ENCODE results near the gene VPS4B. TPM values are rescaled to one million over a fixed set of nuclear protein-coding genes. Genes with fewer than 3 reads are reported as not detected.
"Not testable (repeated sequence)": the region's sequence is repeated elsewhere in the genome, so short reads cannot be mapped to it uniquely, and the experiment has no call there.

VPS4B gene
- polyA plus RNA-seq (2013, experiment 1 of 2; ENCODE audit: insufficient read length): 32.2 TPM
- 32.1 TPM for polyA plus RNA-seq (2013, experiment 2 of 2; ENCODE audit: insufficient read length)

GRCh38 chr18:63422087-63422863 lies at the start of gene VPS4B:
VPS4B (minus strand) TSS chr18:63422476; CDS start chr18:63422259, 217 bp downstream.
- peak; percentile 100 for DNase-seq

DNA sequence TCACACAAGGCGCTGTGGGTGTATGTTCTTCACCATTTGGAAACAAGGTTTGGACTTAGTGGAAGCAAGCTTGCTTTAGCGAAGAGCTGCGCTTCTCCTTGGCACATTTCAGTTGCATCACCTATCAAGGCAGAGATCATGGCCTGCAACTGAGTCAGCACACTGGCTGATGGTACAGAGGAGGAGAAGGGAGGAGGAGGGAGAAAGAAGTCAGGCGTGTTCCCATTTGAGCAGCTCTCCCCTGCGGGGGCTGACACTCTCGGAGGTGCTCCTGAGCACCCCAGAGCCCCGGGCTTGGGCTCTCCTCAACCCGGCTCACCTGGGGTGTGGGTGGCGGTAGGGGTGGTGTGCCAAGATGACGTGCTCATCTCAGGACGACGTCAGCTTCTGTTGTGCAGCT lies 48.5 kb upstream of the VPS4B start:
- DNase-seq: no peak

DNA sequence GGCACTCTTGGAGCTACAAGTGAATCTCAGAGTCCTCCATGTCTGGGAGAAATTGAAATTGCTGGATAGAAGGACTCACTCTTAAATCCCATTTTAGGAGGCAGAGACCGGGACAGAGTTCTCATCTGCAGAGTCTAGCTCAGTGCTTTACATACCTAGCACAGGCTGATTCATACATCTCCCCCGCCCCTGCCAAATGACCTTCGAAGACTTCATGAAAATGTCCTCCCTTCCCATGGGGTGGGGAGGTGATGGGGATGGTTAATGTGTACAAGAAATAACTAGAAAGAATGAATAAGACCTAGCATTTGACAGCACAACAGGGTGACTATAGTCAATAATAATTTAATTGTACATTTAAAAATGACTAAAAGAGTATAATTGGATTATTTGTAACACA lies 46.3 kb upstream of the VPS4B start:
- no peak for DNase-seq

- DNase-seq: no peak
These were observed 45.4 kb upstream of the VPS4B start for GRCh38 chr18:63467699-63468098.

DNA sequence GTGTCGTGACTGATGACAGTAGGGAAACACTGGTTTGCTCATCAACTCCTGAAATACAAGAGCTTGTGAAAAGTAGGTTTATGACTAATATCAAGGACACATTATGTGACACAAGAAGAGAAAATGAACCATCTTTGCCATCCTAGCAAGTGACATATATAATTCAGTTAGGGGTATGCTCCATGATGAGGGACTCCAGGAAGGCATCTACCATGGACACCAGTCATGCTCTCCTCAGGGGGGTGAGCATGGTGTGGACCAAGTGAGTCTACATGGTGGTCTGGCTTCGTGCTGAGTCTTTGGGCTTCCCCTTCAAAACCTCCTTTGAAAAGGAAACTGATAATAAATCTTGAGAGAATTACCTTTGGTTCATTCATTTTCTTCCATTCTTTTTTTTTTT lies 42.8 kb upstream of the VPS4B start:
- DNase-seq: no peak

- DNase-seq: no peak
These were observed 42.2 kb upstream of the VPS4B start for GRCh38 chr18:63464434-63464833.

- no peak for DNase-seq
These were observed 38.1 kb upstream of the VPS4B start for GRCh38 chr18:63460414-63460813.

GRCh38 chr18:63457977-63458376 lies 35.7 kb upstream of the VPS4B start:
- DNase-seq: no peak

- DNase-seq: no peak
These were observed 32.2 kb upstream of the VPS4B start for GRCh38 chr18:63454497-63454896.

GRCh38 chr18:63452751-63453150 lies 30.5 kb upstream of the VPS4B start:
- not testable (repeated sequence) for DNase-seq

DNA sequence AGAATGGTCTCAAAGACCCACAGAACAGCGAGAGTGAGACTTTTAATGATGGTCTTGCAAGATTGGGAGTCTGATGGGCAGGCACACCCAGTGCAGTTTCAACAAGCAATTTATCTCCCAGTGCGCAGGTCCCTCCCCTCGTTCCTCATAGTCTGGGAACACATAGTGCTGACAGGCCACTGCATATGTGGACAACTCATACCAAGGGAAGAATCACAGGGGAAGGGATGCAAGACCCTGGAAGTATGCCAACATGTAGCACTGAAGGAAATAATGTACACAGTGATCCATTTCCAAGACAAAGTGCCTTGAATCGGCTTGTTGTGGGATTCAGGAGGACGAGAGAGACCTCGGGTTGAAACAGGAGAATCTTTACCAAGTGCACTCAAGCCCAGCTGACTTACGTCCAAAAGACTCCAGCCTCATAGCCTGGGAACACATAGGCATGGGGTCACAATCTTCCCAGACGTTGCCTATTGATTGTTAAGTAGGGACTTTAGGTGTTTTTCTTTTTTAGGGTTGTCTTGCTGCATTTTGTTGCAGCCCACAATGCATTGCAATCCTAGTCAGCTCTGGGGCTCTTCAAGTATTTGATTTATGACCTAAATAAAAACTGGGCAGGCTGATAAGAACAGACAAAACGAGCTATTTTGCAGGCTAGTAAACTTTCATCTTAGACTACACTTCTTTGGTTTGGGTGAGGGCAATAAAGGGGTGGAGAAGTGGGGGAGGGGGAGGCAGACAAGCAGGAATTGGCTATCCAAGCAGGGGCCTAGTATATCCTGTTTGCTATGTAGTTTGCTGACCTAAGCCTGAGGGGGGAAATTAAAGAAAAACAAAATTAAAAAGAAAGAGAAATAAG lies 29.8 kb upstream of the VPS4B start:
- DNase-seq: peak; percentile 46

DNA sequence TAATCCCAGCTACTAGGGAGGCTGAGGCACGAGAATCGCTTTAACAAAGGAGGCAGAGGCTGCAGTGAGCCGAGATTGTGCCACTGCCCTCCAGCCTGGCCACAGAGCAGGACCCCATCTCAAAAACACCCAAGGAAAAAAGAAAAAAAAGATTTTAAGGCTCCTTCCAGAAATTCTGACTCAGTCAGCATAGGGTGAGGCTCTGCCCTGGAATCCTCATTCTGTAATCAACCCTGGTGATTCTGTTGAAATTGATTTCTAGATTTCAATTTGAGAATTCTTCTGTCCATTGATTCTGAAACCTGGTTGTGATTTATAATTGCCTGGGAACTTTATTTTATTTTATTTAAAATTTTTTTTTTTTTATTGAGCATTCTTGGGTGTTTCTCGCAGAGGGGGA lies 27.1 kb upstream of the VPS4B start:
- DNase-seq: no peak

DNA sequence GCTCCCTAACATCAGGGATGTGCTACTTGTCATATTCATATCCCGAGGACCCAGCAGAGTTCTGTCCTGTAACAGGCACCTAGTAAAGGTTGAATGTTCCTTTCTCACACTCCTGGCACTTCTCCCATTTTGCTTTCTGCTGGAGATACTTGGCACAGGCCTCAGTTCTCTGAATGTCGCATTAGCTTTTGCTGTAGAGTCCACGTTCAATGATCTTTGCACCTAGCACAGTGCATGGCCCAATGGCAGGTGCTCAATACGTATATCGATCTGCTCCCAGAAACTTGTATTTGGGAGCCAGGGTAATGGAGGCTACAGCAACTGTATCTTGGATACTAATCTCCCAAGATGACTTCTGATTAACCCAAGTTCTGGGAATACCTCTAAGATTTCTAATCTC lies 24.8 kb upstream of the VPS4B start:
- no peak for DNase-seq

DNA sequence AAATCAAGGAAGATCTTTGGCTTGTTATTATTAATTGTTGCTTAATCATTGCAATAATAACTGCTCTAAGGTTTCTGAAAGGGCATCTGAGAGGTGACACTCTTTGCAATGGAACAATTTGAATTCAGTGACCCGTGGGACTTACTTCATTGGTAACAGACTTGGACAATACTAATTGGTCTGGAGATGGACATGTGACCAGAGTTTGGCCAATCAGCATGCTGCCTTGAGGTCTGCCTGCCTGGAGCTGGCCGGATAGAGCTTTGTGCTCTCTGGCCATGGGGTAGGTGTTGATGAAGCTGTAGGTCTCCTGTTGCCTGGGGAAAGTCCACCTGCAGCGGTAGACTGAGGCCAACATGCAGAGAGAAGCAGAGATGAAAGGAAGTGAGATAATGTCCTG lies 24.0 kb upstream of the VPS4B start:
- no peak for DNase-seq

- no peak for DNase-seq
These were observed 22.8 kb upstream of the VPS4B start for GRCh38 chr18:63445037-63445436.

DNA sequence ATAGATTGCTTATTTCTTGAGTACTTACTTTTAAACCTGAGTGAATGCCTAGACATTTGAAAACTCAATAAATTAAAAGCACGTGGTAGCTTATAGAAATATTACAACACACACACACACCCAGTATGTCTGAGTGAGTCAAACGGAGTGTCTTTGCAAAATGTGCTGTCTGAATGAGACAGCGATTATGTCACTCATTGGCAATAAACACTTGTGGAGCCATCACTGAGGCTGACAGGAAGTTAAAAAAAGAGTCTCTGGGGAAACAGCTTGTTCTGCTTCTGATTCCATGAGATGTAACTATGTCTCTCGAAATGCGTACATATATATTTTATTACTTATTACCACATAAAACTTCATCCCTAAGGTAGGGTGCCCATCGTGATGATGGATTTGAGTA lies 22.3 kb upstream of the VPS4B start:
- peak; percentile 89 for DNase-seq

GRCh38 chr18:63443829-63444228 lies 21.6 kb upstream of the VPS4B start:
- DNase-seq: no peak

- no peak for DNase-seq
These were observed 18.6 kb upstream of the VPS4B start for GRCh38 chr18:63440881-63441280.

- no peak for DNase-seq
These were observed 17.9 kb upstream of the VPS4B start for GRCh38 chr18:63440219-63440618.

- DNase-seq: peak; percentile 53
These were observed 17.1 kb upstream of the VPS4B start for GRCh38 chr18:63439334-63439733.

DNA sequence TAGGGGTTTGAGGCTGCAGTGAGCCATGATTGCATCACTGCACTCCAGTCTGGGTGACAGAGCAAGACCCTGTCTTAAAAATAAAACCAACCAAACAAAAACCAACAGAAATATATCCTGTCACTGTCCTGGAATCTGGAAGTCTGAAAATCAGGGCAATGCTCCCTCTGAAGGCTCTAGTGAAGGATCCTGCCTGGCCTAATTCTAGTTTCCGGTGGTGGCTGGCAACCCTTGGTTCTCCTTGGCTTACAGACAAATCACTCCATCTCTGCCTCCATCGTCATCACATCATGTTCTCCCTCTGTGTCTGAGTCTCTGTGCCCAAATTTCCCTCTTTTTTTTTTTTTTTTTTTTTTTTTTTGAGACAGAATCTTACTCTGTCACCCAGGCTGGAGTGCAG lies 15.9 kb upstream of the VPS4B start:
- no peak for DNase-seq

- no peak for DNase-seq
These were observed 11.1 kb upstream of the VPS4B start for GRCh38 chr18:63433334-63433866.

DNA sequence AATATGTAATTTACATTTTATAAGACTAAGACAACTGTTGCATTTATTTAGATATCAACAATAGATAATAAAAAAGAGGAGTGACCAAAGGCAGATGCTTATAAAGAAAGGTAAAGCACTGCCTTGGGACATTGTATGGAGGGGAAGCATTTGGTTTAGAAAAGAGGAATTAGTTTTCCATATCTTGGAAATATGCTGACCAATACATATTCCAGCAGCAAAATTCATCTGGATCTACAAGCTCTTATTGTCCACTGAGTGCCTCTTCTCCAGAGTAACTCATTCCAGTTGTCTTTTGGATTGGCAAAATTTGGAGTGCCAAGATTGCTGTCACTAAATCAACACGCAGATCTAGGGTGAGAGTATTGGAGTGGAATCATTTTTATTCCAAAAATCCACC lies 8.9 kb upstream of the VPS4B start:
- DNase-seq: no peak
